Naive thymus-derived CD4-positive, alpha-beta T cell (primary cell): ENCODE measurements around the gene ZNF81. TPM values are rescaled to one million over a fixed set of nuclear protein-coding genes. Genes with fewer than 3 reads are reported as not detected.
"Not testable (repeated sequence)": the region's sequence is repeated elsewhere in the genome, so short reads cannot be mapped to it uniquely, and the experiment has no call there.

ENCODE experiments used
- ATAC-seq: fragments of 150-1000 bp; cut with Tn5 transposase; 2 replicates; pipeline ENCODE4 v1.10.0; 2021; ENCODE audit warnings: mild to moderate bottlenecking, moderate library complexity
- CTCF ChIA-PET: fragments of 350-600 bp; sonication (Branson Sonifier 250); formaldehyde crosslinking; loops from one replicate; lab custom pipeline; 2021; ENCODE audit warnings: antibody characterized with exemption; lab: Charles Lee
- POLR2A ChIA-PET: fragments of 350-600 bp; sonication (Branson Sonifier 250); formaldehyde crosslinking; loops from one replicate; lab custom pipeline; 2021; ENCODE audit warnings: antibody characterized with exemption, inconsistent platforms; lab: Charles Lee
- DNase-seq, 9 donors: peaks; one replicate each; pipeline versions ENCODE4 v3.0.0 to v3.0.0-alpha.2; 2020 to 2022; ENCODE audit warnings: mixed read lengths in 1 of 9
- H3K27ac ChIP-seq: one replicate; pipeline ENCODE4 v1.7.0; 2013; ENCODE audit warnings: mild to moderate bottlenecking, low read depth, low read length, moderate library complexity
- H3K27me3 ChIP-seq, 2 donors: one replicate each; pipeline ENCODE4 v1.7.0; 2013; ENCODE audit warnings: low read length in 2 of 2, mild to moderate bottlenecking in 2 of 2, moderate library complexity in 2 of 2; ENCODE audit not compliant: control insufficient read depth in 2 of 2, insufficient read depth in 2 of 2
- H3K36me3 ChIP-seq, 3 experiments: 1 replicate in 2 of 3; 2 replicates in 1 of 3; pipeline ENCODE4 v1.7.0; 2013; ENCODE audit warnings: low read length in 3 of 3, mild to moderate bottlenecking in 3 of 3, moderate library complexity in 1 of 3; ENCODE audit not compliant: insufficient read depth in 3 of 3, control insufficient read depth in 2 of 3
- H3K4me1 ChIP-seq, 2 donors: one replicate each; pipeline ENCODE4 v1.7.0; 2013; ENCODE audit warnings: low read length in 2 of 2, mild to moderate bottlenecking in 2 of 2, moderate library complexity in 1 of 2; ENCODE audit not compliant: control insufficient read depth in 2 of 2, insufficient read depth in 2 of 2
- H3K4me3 ChIP-seq: 2 replicates; pipeline ENCODE4 v1.7.0; 2013; ENCODE audit warnings: mild to moderate bottlenecking, low read length
- H3K9me3 ChIP-seq, 3 experiments: 1 replicate in 2 of 3; 2 replicates in 1 of 3; pipeline ENCODE4 v1.7.0; 2013; ENCODE audit warnings: low read length in 3 of 3; ENCODE audit not compliant: control insufficient read depth in 2 of 3
- H3K27ac Mint-ChIP-seq, 9 donors: one replicate each; pipeline ENCODE4 v1.8.0; 2020 to 2022; ENCODE audit warnings: mixed read lengths in 9 of 9, mild to moderate bottlenecking in 8 of 9, moderate library complexity in 5 of 9, inconsistent platforms in 2 of 9
- H3K27me3 Mint-ChIP-seq, 5 donors: one replicate each; pipeline ENCODE4 v1.8.0; 2021 to 2022; ENCODE audit warnings: mixed read lengths in 5 of 5, mild to moderate bottlenecking in 1 of 5
- H3K36me3 Mint-ChIP-seq, 5 donors: one replicate each; pipeline ENCODE4 v1.8.0; 2020 to 2022; ENCODE audit warnings: mixed read lengths in 5 of 5, mild to moderate bottlenecking in 3 of 5, inconsistent platforms in 1 of 5
- H3K4me1 Mint-ChIP-seq, 7 donors: one replicate each; pipeline ENCODE4 v1.8.0; 2020 to 2022; ENCODE audit warnings: mixed read lengths in 7 of 7, mild to moderate bottlenecking in 3 of 7, inconsistent platforms in 1 of 7
- H3K4me3 Mint-ChIP-seq, 10 donors: one replicate each; pipeline ENCODE4 v1.8.0; 2020 to 2022; ENCODE audit warnings: mild to moderate bottlenecking in 10 of 10, mixed read lengths in 10 of 10, moderate library complexity in 6 of 10, inconsistent platforms in 2 of 10
- H3K9me3 Mint-ChIP-seq, 11 donors: one replicate each; pipeline ENCODE4 v1.8.0; 2020 to 2022; ENCODE audit warnings: mixed read lengths in 11 of 11, mild to moderate bottlenecking in 4 of 11, inconsistent platforms in 1 of 11, moderate library complexity in 1 of 11
- intact Hi-C, 2 donors: fragments of 100-400 bp; cut with micrococcal nuclease; formaldehyde crosslinking; loops; one replicate each; pipeline ENCODE4 v1.15.1; 2023
- polyA plus RNA-seq, 2 donors: library from polyadenylated mRNA; unstranded; fragments of 300-500 nt; fragmentation: Illumina TruSeq; gene quantifications; one replicate each; pipeline ENCODE4 v1.2.3, GENCODE V29; 2021
- total RNA-seq, 6 experiments: library from RNA in 5 of 6; stranded (reverse) in 5 of 6; gene quantifications; 1 replicate in 5 of 6; 2 replicates in 1 of 6; pipeline ENCODE4 v1.2.3 and lab custom pipeline; 2021 to 2026

Gene ZNF81
- total and polyA plus RNA-seq, 7 experiments from 2014 or later, result 2.1 to 14.7 (median 11.4) TPM

DNA sequence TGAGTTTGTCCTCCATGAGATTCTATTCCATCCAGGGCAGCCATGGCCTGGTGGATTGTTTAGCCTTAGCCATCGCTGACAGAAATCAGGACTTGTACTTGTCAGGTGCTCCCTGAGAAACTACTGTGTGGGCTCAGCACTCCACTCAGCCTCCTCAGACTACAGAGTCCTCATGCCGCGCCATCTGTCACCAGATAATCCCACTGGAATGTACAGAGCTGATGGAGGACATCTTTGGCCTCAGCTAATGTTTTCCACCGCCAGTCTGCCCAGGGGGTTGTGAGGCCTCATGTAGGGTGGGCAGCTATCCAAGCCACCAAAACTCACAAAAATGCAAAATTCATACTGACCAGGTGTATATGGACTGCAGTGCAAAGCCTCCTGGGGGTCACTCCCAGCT lies 121.5 kb downstream of the ZNF81 start:
- H3K36me3 Mint-ChIP-seq, H3K27me3 Mint-ChIP-seq, POLR2A ChIA-PET, H3K9me3 ChIP-seq, H3K27me3 ChIP-seq, H3K4me1 ChIP-seq, H3K4me1 Mint-ChIP-seq, H3K4me3 Mint-ChIP-seq, H3K27ac ChIP-seq, H3K27ac Mint-ChIP-seq, H3K36me3 ChIP-seq, H3K9me3 Mint-ChIP-seq, ATAC-seq, H3K4me3 ChIP-seq, DNase-seq: not testable (repeated sequence)
- CTCF ChIA-PET, result interaction anchor here (0.9 kb wide), 2 partner anchors 22 to 69 kb away, joined by 3 to 4 read pairs; no protein-coding TSS in a partner anchor
- intact Hi-C loops, result loop anchor here (2.0 to 10.0 kb wide), 3 partner anchors 103 to 125 kb away; partner anchors contain the start of gene ZNF81 (in 1 of the 2)

- no peaks in the 10 kb centered on the region for H3K27me3 ChIP-seq
- no peaks in the 10 kb centered on the region for H3K36me3 Mint-ChIP-seq
- no peaks in the 10 kb centered on the region for H3K27me3 Mint-ChIP-seq
- POLR2A ChIA-PET, result no interaction called here
- H3K36me3 ChIP-seq, result no peaks in the 10 kb centered on the region
- no peaks in the 10 kb centered on the region for H3K9me3 Mint-ChIP-seq
- DNase-seq, result peak in 7 of 9 donors; percentile 17 to 53 (median 28)
- peak; percentile 79 for ATAC-seq
- H3K4me1 Mint-ChIP-seq, result peaks cover 0 to 3% (median 0%) of the 10 kb centered on the region in 7 donors
- no peak overlapping the region for H3K27ac ChIP-seq
- CTCF ChIA-PET, result interaction anchor here (0.9 kb wide), 2 partner anchors 22 to 68 kb away, joined by 3 to 4 read pairs; no protein-coding TSS in a partner anchor
- H3K4me3 ChIP-seq, result no peak overlapping the region
- H3K4me1 ChIP-seq, result no peaks in the 10 kb centered on the region
- H3K9me3 ChIP-seq, result no peaks in the 10 kb centered on the region
- no peak overlapping the region for H3K27ac Mint-ChIP-seq
- H3K4me3 Mint-ChIP-seq, result no peak overlapping the region
- intact Hi-C loops, result loop anchor here (1.0 to 10.0 kb wide), 4 partner anchors 67 to 126 kb away; partner anchors contain the start of gene ZNF81 (in 1 of the 2)
These were observed 122.2 kb downstream of the ZNF81 start for GRCh38 chrX:47958761-47959342.

- ChIA-PET POLR2A (no interaction called here), CTCF (no interaction called here)
- Mint-ChIP-seq H3K27me3 (no peaks in the 10 kb centered on the region), H3K27ac (peak overlapping the region in 1 of 9 donors; percentile 33), H3K4me1 (peaks cover 0 to 3% (median 0%) of the 10 kb centered on the region in 7 donors), H3K36me3 (peaks cover 0 to 6% (median 0%) of the 10 kb centered on the region in 5 donors), H3K4me3 (no peak overlapping the region), H3K9me3 (peaks cover 0 to 8% (median 0%) of the 10 kb centered on the region in 11 donors)
- H3K4me1 ChIP-seq, result no peaks in the 10 kb centered on the region
- no peak overlapping the region for H3K4me3 ChIP-seq
- H3K36me3 ChIP-seq, result no peaks in the 10 kb centered on the region
- intact Hi-C loops, result loop anchor here in 1 of 2 donors (5.0 kb wide), 1 partner anchor 37 kb away; no protein-coding TSS in a partner anchor
- DNase-seq (no peak), ATAC-seq (peak; percentile 53)
- H3K27me3 ChIP-seq, result no peaks in the 10 kb centered on the region
- H3K27ac ChIP-seq, result no peak overlapping the region
- H3K9me3 ChIP-seq, result no peaks in the 10 kb centered on the region
These were observed 123.7 kb downstream of the ZNF81 start for GRCh38 chrX:47960406-47960805.

- H3K36me3 ChIP-seq, DNase-seq, H3K4me3 Mint-ChIP-seq, H3K27ac ChIP-seq, H3K4me3 ChIP-seq, ATAC-seq, H3K9me3 Mint-ChIP-seq, H3K27me3 ChIP-seq, H3K27me3 Mint-ChIP-seq, H3K36me3 Mint-ChIP-seq, H3K27ac Mint-ChIP-seq, H3K4me1 Mint-ChIP-seq, H3K9me3 ChIP-seq, POLR2A ChIA-PET, H3K4me1 ChIP-seq: not testable (repeated sequence)
- CTCF ChIA-PET, result interaction anchor here (0.6 kb wide), 1 partner anchor 783 kb away, joined by 3 read pairs; no protein-coding TSS in a partner anchor
- intact Hi-C loops, result loop anchor here in 1 of 2 donors (5.0 kb wide), 1 partner anchor 35 kb away; no protein-coding TSS in a partner anchor
These were observed 125.1 kb downstream of the ZNF81 start for GRCh38 chrX:47961830-47962229.

GRCh38 chrX:47965526-47965925 lies 128.8 kb downstream of the ZNF81 start:
- CTCF ChIA-PET, H3K4me3 Mint-ChIP-seq, H3K27ac ChIP-seq, H3K4me1 ChIP-seq, H3K27me3 Mint-ChIP-seq, H3K27me3 ChIP-seq, H3K27ac Mint-ChIP-seq, intact Hi-C loops, ATAC-seq, DNase-seq, H3K4me1 Mint-ChIP-seq, H3K36me3 ChIP-seq, H3K4me3 ChIP-seq, H3K9me3 ChIP-seq, POLR2A ChIA-PET: not testable (repeated sequence)
- Mint-ChIP-seq H3K36me3 (peaks cover 0 to 11% (median 0%) of the 10 kb centered on the region in 5 donors), H3K9me3 (peaks cover 0 to 26% (median 7%) of the 10 kb centered on the region in 11 donors)

Other genes starting within 250 kb of the ZNF81 start
- gene SYN1, start 217.0 kb upstream of the ZNF81 start, total RNA-seq, result 1 to 10 TPM in 2 of 5 experiments, under 1 TPM in 3; 0.24 to 1.5 (median 0.97) TPM
- gene SYN1, start 217.0 kb upstream of the ZNF81 start, polyA plus RNA-seq, result under 1 TPM; 0.58 to 0.74 TPM
- 100 to 1,000 TPM in 1 of 5 experiments, 10 to 100 TPM in 4; 32.8 to 164 (median 43.9) TPM for gene CFP, start 207.0 kb upstream of the ZNF81 start, total RNA-seq
- gene CFP, start 207.0 kb upstream of the ZNF81 start, polyA plus RNA-seq, result 10 to 100 TPM; 19.4 to 20.1 TPM
- 10 to 100 TPM; 29.3 to 62.4 (median 38.1) TPM for gene ELK1, start 186.3 kb upstream of the ZNF81 start, total RNA-seq
- gene ELK1, start 186.3 kb upstream of the ZNF81 start, polyA plus RNA-seq, result 10 to 100 TPM; 24.0 to 24.1 TPM
- 100 to 1,000 TPM; 160 to 235 (median 201) TPM for gene UXT, start 177.7 kb upstream of the ZNF81 start, total RNA-seq
- gene UXT, start 177.7 kb upstream of the ZNF81 start, polyA plus RNA-seq, result 100 to 1,000 TPM; 310 to 408 TPM
- 10 to 100 TPM in 2 of 5 experiments, 1 to 10 TPM in 3; 6.6 to 16.7 (median 9.0) TPM for gene ZNF182, start 167.1 kb downstream of the ZNF81 start, total RNA-seq
- 1 to 10 TPM; 4.6 to 10.0 TPM for gene ZNF182, start 167.1 kb downstream of the ZNF81 start, polyA plus RNA-seq
- gene SPACA5, start 170.1 kb downstream of the ZNF81 start, total RNA-seq, result under 1 TPM in 1 of 5 experiments, not detected in 4; 0.59 TPM
- under 1 TPM in 1 of 2 donors, not detected in 1; 0.60 TPM for gene SPACA5, start 170.1 kb downstream of the ZNF81 start, polyA plus RNA-seq
- 1 to 10 TPM in 4 of 5 experiments, under 1 TPM in 1; 0.53 to 5.1 (median 2.2) TPM for gene ZNF630, start 234.7 kb downstream of the ZNF81 start, total RNA-seq
- gene ZNF630, start 234.7 kb downstream of the ZNF81 start, polyA plus RNA-seq, result 1 to 10 TPM in 1 of 2 donors, under 1 TPM in 1; 0.60 to 1.2 TPM